KG1 (cell line): Measurements from ENCODE around the gene USP34.
A peak's percentile ranks its signal among the peaks of the same experiment; 100 is the strongest.
"Not testable (repeated sequence)": the region's sequence is repeated elsewhere in the genome, so short reads cannot be mapped to it uniquely, and the experiment has no call there.

Experiments used
- DNase-seq: peaks from one replicate; lab custom pipeline; 2025; lab: John Stamatoyannopoulos, UW

Gene USP34

DNA sequence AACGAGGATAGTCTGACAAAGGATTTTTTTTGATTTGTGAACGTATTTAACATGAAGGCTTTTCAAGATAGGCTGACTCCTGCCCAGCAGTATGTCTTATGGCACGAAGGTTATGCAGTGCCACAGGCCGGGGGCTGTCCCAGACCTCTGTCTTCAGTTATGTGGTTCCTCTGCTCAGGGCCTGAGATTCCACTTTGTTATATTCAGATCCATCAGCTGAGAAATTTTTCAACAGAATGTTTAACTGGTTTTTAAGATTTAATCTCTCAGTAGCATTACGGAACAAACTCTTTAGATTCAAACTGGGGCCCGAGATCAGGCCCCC, 288.9 kb downstream of the USP34 start:
- no peak for DNase-seq

GRCh38 chr2:61181382-61182058, 289.4 kb downstream of the USP34 start:
- DNase-seq: no peak

DNA sequence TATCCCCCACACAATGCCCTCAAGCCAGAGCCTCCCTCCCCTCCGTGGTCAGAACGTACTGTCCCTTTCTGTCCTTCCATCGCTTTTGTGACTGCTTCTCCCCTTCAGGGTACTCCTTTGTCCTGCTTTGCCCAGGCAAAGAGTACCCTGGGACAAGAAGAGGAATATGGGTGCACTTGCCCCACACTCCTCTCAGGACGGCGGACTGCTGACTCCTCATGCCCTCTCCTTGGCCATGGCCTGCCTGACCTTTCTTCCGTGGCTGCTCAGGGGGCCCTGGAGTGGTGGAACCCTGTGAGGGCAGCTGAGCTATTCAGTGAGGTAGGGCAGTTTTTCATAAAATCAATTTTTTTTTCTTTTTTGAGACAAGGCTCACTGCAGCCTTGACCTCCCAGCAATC, 290.2 kb downstream of the USP34 start:
- DNase-seq: no peak

GRCh38 chr2:61179701-61180639, 290.9 kb downstream of the USP34 start:
- no peak for DNase-seq

GRCh38 chr2:61178603-61179545, 292.0 kb downstream of the USP34 start:
- DNase-seq: no peak

GRCh38 chr2:61177727-61178549, 292.9 kb downstream of the USP34 start:
- no peak for DNase-seq

DNA sequence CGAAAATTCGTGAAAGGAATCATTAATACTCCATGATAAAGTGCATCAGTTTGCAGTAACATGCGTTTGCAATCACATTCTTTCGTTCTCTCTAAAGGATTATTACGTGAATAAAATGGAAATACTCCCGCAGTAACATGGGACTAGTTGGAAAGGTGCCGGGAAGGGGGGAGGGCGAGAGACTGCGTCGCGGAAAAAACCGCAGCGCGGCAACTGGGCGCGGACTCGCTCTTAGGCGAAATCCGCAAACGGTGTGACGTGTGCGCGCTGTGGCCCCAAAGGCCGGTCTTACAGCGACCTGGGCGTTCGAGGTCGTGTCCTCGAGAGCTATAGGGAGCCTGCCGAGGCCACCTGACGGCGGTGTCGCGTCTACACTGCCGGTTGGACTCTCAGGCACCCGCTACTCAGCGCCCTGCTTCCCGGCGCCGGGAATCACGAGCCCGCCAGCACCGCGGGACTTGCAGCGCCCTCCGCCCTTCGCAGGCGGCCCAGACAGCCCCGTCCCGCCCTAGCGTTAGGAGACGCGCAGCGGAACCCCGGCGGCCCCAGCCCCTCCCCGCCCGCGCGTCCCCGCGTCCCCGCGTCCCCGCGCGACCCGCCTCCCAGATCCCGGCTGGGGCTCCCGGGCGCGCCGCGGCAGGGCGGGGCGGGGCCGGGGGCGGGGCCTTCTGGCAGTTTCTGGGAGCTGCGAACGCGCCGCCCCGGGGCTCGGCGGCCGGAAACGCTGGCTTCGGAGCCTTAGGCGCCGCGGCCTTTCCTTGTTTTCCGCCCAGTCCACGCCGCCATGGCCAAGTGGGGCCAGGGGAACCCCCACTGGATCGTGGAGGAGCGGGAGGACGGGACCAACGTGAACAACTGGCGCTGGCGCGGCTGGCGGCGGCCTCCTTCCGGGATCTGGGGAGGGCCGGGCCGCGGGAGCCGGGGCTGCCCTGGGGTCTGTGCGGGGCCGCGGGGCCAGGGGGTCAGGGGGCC, 293.8 kb downstream of the USP34 start:
- DNase-seq: peak; percentile 85

- no peak for DNase-seq
Observed at GRCh38 chr2:61175036-61175435, 295.9 kb downstream of the USP34 start.

DNA sequence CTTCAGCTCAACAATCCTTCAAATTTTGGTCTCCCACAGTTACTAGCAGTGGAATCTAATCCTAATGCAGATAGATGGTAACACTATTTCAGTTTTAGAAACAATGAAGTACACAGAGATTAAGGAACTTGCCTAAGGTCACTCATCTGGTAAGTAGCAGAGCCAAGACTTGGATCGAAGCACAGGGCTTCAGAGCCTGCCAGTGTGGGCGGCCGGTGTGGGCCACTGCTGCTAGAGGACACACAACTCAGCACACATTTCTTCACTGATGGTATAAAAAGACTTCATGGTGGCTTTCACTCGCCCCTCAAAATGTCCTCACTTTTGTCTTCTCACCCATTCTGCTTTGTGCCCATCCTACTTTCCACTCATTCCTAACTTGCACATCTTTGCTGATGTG, 297.8 kb downstream of the USP34 start:
- DNase-seq: no peak

GRCh38 chr2:61172671-61173070, 298.2 kb downstream of the USP34 start:
- DNase-seq: no peak

- no peak for DNase-seq
Observed at GRCh38 chr2:61167579-61167978, 303.3 kb downstream of the USP34 start.

DNA sequence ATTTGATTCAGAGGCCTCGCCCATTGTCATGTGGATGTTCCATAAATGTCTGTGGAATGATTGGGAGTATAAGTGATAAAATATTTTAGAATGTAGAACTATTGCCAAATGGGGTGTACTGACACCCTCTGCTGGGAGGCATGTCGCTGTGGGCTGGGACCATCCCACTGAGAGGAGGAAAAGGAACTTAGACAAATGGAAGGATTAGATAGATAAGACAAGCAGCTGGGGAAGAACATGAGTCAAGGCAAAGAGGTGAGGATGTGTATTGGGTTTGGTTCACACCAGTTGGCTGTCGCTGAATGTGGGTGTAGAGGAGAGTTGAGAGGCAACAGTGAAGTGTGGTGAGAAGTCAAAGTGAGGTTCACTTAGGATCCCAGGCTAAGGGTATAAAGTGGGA, 304.9 kb downstream of the USP34 start:
- no peak for DNase-seq

GRCh38 chr2:61165082-61165481, 305.8 kb downstream of the USP34 start:
- not testable (repeated sequence) for DNase-seq

DNA sequence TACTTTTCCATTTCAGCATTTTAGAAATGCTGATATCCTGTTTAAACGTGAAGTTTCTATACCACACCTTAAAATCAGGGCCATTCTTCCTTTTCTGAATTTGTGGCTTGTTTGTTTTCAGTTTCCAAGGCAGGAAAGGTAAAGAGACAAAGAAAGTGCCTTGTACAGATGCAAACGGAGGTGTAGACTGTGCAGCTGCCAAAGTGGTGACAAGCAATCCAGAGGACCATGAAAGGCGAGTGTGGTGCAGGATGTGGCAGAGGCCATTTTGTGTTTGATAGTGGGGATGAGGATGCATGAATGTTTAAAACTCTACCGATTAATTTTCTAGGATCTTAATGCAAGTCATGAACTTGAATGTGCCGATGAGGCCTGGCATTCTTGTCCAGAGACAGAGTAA, 308.2 kb downstream of the USP34 start:
- DNase-seq: no peak

- DNase-seq: no peak
Observed at GRCh38 chr2:61161888-61162287, 309.0 kb downstream of the USP34 start, which contains the start of gene C2orf74. Gene C2orf74 (plus strand): TSS chr2:61162188. CDS start chr2:61162515, 327 bp downstream.

GRCh38 chr2:61158356-61158955, 312.4 kb downstream of the USP34 start:
- DNase-seq: no peak

DNA sequence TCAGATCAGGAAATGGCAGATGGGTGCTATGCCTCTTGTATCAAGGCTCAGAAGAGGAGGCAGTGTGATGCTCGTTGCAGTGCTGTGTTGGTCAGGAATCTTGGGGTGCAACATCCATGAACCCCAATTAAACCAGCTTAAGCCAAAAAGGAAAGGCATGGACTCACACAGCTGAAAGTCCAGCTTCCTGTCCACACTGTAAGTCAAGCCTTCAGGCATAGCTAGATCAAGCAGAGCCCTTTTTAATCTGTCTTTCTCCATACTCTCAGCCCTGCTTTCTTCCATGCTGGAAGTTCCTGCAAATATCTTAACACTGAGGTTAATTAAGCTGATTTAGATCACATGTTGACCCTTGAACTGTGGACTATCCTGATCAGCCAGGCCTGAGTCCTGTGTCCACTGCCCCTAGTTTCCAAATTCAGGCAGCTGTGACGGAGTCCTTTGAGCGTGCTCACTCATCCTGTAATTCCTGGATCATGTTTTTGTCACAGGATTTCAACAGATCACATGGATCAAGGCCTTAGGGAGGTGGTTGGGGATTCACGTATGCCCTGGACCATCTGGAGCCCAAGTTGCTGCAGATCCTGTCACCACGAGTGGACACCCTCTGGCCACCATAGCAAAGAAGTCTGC, 313.4 kb downstream of the USP34 start:
- no peak for DNase-seq

GRCh38 chr2:61151436-61151835, 319.5 kb downstream of the USP34 start:
- DNase-seq: no peak

DNA sequence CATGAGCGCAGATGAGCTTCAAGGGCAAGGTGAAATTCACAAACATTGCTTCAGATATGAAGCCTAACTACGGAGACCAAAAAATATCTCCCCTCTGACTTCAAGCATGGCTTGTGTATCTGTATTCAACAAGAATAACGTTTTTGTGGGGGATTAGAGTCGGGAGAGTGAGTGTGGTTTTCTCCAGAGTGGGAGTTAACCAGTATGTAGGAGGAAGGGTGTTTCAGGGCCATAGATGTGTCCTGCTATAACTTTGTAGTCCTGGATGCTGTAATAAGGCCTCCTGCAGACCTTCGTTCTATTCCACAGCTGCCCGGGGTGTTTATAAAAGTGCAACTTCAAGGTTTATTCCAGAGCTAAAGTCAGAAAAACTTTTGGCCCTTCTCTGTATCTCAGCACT, 321.8 kb downstream of the USP34 start:
- DNase-seq: no peak
